Activated T-cell treated with anti-CD3 and anti-CD28 coated beads for 24 hours (primary cell): ENCODE results near the gene PLEKHG4B.

Experiments used
- DNase-seq: peaks from one replicate; pipeline ENCODE4 v3.0.0-alpha.2; 2020; ENCODE audit warnings: low read depth

The PLEKHG4B gene

DNA sequence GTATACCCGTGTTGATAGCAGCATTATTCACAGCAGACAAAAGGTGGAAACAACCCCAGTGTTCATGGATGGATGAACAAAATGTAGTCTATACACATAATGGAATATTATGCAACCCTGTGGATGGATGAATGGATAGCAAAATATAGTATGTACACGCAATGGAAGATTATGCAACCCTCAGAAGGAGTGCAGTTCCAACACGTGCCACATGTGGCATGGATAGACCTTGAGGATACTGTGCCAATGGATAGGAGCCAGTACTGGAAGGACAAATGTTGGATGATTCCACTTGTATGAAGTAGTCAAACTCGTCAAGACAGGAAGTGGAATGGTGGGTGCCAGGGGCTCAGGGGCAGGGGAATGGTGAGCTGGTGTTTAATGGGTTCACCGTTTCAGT, 44.9 kb downstream of the PLEKHG4B start:
- no peak for DNase-seq

DNA sequence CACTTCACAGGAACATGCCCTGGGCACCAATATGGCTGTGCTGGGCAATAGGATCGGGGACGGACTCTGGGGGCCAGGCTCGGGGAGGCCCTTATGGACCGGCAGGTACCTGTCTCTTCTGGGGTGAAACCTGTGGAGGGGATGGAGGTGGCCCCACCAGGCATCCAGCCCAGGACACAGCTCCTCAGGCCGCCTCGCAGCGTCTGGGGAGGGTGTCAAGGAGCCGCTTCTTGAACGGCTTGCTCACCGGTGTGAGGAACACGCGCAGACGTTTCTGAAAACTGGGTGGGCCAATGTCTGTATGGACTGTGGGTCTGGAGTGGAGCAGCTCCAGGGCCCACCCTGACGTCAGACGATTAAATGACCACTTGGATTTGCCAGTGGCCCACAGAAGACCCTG, 45.8 kb downstream of the PLEKHG4B start:
- DNase-seq: no peak

DNA sequence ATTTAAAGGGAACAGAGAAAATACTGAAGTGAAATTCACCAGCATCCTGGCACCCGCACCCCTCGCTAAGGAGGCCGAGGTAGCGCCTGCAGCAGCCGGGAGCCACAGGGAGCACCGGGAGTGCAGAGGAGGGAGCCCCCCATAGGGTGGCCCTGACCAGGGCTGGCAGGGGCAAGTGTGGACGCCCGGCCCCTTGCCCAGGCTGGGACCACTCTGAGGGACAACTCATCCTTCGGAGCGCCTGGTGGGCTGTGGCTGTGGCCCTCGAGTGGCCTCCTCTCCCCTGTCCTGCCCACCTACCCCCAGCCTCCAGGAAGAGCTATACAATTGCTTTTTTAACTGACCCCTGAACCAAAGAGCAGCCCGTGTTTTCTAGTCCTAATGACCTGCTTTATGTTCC, 47.0 kb downstream of the PLEKHG4B start:
- no peak for DNase-seq

DNA sequence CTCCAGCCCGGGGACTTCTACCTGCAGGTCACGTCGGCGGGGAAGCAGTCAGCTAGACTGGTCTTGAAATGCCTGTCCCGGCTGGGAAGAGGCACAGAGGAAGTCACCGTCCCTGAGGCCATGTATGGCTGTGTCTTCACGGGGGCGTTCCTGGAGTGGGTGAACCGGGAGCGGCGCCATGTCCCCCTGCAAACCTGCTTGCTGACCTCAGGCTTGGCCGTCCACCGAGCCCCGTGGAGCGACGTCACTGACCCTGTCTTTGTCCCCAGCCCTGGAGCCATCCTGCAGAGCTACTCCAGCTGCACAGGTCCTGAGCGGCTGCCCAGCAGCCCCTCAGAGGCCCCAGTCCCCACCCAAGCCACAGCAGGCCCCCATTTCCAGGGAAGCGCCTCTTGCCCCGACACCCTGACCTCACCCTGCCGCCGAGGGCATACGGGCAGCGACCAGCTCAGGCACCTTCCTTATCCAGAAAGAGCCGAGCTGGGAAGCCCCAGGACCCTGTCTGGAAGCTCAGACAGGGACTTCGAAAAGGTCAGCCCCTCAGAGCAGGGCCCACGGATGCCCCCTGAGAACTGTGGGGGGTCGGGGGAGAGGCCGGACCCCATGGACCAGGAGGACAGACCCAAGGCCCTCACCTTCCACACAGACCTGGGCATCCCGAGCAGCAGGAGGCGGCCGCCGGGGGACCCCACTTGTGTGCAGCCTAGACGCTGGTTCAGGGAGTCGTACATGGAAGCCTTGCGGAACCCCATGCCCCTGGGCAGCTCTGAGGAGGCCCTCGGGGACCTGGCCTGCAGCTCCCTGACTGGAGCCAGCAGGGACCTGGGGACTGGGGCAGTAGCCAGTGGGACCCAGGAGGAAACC, 47.8 kb downstream of the PLEKHG4B start:
- no peak for DNase-seq

DNA sequence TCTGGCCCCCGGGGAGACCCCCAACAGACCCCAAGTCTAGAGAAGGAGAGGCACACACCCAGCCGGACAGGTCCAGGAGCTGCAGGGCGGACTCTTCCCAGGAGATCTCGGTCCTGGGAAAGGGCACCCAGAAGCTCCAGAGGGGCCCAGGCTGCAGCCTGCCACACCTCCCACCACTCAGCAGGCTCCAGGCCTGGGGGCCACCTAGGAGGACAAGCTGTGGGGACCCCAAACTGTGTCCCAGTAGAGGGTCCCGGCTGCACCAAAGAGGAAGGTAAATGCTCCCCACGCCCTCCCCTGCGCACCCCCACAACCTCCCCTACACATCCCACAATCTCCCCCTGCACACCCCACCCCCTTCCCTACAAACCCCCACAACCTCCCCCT, 48.5 kb downstream of the PLEKHG4B start:
- no peak for DNase-seq

DNA sequence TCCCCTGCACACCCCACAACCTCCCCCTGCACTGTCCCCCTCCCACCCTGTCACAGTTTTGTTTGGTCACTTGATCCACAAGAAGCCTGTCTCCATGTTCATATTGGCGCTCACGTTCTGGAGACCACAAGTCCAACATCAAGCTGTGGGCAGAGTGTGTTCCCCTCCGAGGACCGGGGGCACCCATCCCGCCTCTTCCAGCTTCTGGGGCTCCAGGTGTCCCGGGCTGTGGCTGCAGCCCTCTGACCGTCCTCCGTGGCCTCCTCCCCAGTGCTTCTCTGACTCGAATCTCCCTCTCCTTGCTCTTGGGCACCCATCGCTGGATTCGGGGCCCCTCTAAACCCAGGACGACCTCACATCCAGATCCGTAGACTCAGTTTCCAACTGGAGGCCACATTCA, 49.2 kb downstream of the PLEKHG4B start:
- no peak for DNase-seq

DNA sequence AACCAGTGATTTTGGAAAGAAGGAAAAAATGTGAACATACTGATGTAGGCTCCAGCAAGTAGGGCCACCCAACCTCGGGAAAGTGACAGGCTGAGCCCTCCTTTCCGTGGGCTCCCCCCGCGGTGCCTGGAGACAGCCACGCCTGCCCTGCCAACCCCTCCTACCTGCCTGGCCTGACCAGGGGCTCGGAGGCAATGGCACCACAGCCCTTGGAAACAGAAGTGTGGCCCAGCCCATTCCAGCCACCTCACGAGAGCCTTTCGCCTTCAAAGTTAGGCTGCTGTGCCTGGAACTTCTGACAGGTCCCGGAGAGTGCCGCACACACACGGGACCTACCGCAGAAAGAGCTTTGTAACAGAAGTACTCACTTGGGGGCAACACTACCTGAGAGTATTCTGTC, 49.8 kb downstream of the PLEKHG4B start:
- no peak for DNase-seq

DNA sequence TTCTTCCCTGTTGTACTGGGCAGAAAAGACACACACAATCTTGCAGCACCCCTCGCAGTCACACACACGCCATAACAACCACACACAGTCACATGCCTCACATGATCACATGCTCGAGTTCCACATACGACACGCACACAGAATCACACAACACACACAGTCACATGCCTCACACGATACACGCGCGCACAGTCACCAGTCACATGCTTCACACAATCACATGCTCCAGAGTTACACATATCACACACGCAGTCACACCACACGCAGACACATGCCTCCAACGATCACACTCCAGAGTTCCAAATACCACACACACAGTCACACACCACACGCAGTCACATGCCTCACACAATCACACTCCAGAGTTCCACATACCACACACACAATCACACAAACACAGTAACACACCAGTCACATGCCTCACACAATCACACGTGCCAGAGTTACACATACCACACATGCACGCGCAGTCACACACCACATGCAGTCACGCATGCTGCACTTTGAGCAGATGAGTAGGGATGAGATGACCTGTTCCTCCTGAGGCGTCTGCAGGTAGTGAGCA, 50.4 kb downstream of the PLEKHG4B start:
- DNase-seq: no peak

DNA sequence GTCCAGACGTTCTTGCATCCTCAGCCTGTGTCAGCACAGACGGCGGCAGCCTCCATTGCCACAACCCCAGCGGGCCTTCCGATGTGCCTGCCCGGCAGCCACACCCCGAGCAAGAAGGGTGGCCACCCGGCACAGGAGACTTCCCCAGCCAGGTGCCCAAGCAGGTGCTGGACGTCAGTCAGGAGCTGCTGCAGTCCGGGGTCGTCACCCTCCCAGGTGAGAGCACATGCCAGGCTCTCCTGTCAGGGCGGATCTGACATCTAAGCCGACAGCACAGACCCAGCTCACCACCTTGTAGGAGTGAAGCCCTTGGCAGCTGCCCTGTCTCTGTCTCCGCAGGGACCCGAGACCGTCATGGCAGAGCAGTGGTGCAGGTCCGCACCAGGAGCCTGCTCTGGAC, 51.1 kb downstream of the PLEKHG4B start:
- DNase-seq: no peak

DNA sequence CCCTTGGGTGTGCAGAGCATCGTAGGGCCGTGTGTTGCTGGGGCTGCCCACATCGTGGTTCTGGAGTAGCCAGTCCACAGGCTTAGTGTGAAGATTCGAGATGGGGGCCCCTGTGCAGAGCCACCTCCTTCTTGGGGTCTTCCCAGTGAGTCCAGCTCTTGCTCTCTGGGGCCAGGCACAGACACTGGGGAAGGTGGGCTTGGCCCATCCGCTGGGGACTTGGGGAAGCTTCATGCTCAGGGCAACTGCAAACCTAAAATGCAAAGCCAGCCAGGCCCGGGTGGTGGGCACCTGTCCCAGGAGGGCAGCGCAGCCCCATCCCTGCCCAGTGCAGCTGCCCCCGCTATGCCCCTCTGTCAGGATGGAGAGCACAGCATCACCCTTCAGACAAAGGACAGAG, 53.0 kb downstream of the PLEKHG4B start:
- DNase-seq: no peak

DNA sequence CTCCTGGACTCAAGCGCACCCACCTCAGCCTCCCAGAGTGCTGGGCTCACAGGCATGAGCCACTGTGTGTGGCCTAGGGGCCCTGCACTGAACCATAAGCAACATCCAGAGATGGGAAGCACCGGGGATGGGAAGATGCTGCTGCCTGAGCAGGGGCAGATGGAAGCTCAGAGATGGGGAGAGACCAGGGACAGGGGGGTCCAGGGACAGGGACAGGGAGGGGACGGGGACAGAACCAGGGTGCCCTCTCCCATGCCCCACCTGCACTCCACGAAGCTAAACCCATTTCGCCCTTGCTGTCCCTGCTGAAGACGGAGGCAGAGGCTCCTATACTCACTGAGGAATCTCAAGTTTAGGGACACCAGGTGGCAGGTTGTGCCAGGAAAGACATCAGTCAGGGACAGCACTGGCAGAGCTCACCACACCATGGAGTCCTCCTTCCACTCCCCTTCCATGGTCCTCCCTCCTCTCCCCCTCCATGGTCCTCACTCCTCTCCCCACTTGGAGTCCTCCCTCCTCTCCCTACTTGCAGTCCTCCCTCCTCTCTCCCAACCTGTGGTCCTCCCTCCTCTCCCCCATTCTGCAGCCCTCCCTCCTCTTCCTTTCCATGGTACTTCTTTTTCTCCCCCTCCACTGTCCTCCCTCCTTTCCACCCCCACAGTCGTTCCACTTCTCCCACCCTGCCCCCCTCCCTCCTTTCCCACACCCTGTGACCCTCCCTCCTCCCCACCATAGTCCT, 53.8 kb downstream of the PLEKHG4B start:
- DNase-seq: no peak

DNA sequence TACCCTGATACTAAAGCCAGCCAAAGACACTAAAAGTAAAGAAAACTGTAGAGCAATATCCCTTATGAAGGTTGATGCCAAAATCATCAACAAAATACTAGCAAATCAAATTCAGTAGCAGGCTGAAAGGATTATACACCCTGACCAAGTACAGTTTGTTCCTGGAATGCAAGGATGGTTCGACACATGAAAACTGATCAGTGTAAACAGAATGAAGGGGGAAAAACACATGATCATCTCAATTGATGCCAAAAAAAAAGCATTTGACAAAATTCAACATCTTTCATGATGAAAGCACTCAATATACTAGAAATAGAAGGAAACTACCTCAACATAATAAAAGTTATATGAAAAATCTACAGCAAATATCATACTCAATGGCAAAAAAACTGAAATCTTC, 55.8 kb downstream of the PLEKHG4B start:
- no peak for DNase-seq

DNA sequence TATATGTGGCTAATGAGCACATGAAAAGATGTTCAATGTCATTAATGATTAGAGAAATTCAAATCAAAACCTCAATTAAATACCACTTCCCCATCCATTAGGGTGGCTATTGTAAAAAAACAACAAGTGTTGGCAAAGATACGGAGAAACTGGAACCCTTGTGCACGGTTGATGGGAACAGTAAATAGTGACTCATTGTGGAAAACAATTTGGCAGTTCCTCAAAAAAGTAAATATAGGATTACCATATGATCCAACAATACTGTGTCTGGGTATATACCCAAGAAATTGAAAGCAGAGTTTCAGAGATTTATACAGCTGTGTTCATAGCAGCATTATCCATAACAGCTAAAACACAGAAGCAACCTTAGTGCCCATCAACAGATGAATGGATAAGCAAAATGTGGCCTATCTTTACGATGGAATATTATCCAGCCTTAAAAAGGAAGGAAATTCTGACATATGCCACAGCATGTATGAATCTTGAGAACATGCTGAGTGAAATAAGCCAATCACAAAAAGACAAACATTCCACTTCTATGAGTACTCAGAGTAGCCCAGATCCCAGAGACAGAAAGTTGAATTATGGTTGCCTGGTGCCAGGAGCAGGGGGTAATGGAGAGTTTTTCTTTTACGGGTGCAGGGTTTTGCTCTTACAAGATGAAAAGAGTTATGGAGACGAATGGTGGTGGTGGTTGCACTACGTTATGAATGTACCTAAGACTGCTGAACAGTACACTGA, 57.9 kb downstream of the PLEKHG4B start:
- DNase-seq: no peak

DNA sequence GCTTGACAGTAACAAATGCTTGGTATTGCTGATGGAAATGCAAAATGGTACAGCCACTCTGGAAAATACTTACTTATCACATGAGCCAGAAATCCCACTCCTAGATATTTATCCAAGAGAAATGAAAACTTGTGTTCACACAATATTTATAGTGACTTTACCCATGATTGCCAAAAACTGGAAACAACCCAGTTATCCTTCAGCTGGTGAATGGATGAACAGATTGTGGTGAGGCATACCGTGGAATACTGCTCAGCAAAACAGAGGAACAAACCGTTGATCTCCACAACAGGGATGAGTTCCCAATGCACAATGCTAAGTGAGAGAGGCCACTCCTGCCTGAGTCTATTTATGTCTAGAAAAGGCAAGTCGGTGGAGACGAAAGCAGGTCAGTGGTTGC, 58.8 kb downstream of the PLEKHG4B start:
- no peak for DNase-seq

DNA sequence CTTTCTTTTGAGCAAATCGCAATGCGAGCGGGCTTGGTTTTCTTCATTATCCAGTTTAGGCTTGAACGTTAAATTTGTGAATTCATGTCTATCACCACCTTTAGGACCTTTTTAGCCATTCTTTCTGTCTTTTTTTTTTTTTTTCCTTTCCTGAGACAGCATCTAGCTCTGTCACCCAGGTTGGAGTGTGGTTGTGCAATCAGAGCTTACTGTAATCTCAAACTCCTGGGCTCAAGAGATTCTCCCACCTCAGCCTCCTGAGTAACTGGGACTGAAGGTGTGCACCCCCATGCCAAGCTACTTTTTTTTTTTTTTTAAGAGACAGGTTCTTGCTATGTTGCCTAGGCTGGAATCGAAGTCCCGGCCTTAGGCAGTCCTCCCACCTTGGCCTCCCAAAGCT, 60.1 kb downstream of the PLEKHG4B start:
- no peak for DNase-seq

DNA sequence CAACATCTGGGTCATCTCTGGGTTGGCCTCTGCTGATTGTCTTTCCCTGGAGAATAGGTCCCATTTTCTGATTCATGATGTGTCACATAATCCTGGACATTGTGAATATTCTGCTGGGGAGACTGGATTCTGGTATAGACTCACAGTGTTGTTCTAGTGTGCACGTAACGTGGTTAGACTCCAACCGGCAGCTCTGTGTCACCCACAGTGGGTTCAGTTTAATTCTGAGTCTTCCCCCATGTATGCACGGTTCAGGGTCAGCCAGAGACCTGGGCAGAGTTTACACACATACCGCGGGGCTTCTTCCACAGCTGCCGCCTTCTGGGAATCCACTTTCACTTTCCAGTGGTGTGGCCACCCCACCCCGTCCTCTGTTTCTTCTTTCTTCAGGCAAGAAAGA, 61.3 kb downstream of the PLEKHG4B start:
- DNase-seq: no peak

DNA sequence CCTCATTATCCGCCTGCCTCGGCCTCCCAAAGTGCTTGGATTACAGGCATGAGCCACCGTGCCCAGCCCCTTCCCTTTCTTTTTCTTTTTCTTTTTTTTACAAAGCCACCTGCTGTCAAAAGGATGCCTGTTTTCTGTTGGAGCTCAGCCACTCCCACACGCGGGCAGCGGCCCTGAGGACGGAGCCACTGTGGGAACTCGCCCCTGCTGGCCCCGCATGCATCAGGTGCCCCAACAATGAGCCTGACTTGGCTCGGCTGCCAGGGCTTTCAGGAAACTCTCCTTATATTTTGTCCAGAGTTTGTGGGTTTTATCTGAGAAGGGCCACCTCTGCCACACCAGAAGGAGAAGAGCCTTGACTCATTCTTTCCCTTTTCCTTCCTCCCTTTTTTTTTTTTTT, 62.3 kb downstream of the PLEKHG4B start:
- DNase-seq: no peak

DNA sequence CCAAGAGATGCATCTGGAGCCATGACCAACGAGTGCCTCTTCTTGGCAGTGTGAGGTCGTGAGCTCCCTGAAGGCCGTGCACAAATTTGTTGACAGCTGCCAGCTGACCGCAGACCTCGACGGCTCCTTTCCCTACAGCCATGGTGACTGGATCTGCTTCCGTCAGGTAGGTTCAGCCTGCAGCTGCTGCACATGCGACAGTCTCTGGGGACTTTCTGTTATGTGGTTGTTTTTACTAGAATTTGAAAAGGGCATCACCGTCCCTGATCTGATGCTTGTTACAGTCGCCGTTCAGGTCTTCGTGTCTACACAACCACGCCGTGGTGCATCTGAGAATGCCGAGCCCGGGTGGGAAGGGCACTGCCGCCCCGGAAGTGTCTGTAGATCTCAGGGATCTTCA, 62.9 kb downstream of the PLEKHG4B start:
- no peak for DNase-seq

DNA sequence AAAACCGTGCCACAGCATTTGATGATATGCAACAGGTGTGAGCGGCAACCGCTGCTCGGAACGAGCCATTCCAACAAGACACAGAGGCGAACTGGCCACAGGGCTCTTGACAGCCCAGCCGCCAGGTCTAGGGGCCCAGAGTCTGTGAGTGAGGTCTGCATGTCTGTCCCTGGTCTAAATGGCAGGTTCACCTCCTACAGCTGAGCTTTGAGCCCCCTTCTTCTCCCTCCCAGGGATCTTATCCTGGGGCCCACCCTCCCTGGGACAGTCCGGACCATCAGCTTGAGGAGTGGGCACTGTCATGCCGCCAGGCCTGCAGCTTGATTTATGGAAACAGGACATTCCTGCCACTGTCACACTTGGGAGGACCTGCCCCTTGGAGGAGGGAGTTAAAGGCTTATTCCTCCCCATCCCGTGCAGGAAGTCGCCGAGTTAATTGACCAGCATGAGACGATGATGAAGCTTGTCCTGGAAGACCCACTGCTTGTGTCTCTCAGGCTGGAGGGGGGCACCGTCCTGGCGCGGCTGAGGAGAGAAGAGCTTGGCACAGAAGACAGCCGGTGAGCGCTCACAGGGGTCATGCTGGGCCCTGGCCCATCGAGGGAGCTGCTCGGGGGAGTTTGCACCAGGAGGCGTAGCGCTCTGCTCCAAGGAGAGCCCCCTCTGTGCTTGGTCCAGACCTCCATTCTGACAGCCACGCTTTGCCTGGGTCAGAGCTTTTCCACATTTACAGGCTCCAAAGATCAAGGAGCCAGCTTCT, 63.9 kb downstream of the PLEKHG4B start:
- no peak for DNase-seq

DNA sequence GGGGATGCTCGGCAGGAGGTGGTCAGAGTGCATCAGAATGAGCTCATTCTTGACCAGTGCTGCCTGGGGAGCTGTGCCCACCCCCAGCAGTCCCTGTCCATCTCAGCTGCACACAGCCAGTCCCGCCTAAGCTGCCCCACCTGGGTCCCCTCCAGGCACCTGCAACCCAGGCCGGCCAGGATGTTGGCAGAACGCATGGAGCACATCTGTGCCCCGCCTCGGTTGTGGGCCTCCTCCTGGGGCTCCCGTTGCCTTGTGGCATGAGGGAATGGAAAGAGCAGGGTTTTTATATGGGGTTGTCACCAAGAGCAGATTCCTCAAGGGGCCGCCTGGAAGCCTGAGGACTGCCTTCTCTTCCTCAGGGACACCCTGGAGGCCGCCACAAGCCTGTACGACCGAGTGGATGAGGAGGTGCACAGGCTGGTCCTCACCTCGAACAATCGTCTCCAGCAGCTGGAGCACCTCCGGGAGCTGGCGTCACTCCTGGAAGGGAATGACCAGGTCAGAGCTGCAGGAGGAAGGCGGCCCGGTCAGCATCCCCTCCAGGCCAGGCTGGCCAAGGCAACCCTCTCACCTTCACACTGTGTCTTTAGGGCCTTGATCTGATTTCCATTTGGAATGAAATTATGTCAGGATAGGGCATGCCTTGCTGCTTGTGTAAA, 64.6 kb downstream of the PLEKHG4B start:
- DNase-seq: no peak

DNA sequence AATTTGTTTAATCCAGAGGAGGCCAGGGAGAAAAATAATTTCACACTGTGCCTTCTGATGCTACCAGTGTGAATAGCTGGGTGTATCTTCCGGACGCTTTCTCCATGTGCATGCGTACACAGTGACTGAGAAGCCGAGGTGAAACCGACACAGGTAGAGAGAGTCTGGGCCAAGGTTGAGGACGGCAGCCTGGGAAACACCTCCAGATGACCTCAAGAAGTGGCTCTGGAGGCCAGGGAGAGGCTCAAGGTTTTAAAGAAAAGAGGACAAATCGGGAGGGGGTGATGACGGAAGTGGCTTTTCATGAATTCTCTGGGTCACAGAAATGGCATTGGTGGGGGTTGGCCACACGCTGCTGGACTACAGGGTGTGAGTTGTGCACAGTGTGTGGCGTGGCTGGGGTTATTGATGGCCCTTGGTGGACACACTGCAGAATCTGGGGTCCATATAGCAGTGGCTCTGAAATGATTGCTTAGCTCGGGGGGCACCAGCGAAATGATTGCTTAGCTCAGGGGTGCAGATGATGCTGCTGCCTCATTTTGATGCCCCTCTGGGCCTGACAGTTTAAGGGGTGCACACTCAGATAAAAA, 65.3 kb downstream of the PLEKHG4B start:
- no peak for DNase-seq
